Cardiac muscle cell (in vitro differentiated cells and primary cell): ENCODE data around the gene PRRC2B. TPM values are rescaled to one million over a fixed set of nuclear protein-coding genes. Genes with fewer than 3 reads are reported as not detected.
"Not testable (repeated sequence)": the region's sequence is repeated elsewhere in the genome, so short reads cannot be mapped to it uniquely, and the experiment has no call there.

Experiments
- DNase-seq, 2 donors: peaks; one replicate each; pipeline versions ENCODE4 v3.0.0 to v3.0.0-alpha.2; 2010 to 2017; ENCODE audit warnings: low read depth in 1 of 2, low spot score in 1 of 2
- H3K27ac ChIP-seq: fragments of 200-600 bp; sonication (generic); 2 replicates; pipeline ENCODE4 v1.5.1; 2016
- H3K27me3 ChIP-seq: fragments of 200-600 bp; sonication (generic); 2 replicates; pipeline ENCODE4 v1.6.0; 2016; ENCODE audit warnings: control low read depth
- H3K36me3 ChIP-seq: fragments of 200-600 bp; sonication (generic); 2 replicates; pipeline ENCODE4 v1.5.1; 2016; ENCODE audit warnings: control low read depth
- H3K4me1 ChIP-seq: fragments of 200-600 bp; sonication (generic); 2 replicates; pipeline ENCODE4 v1.8.1; 2017; ENCODE audit warnings: low read depth, mild to moderate bottlenecking, mixed run types
- H3K4me3 ChIP-seq: fragments of 200-600 bp; sonication (generic); 2 replicates; pipeline ENCODE4 v1.5.1; 2016; ENCODE audit warnings: mild to moderate bottlenecking
- H3K9me3 ChIP-seq: fragments of 200-600 bp; sonication (generic); 2 replicates; pipeline ENCODE4 v1.5.1; 2017; ENCODE audit warnings: low read depth, mild to moderate bottlenecking, control low read depth
- CTCF ChIP-seq: IDR thresholded peaks from 2 replicates; pipeline ENCODE4 v1.5.1; 2012; ENCODE audit warnings: low read depth, mild to moderate bottlenecking, low read length
- polyA plus RNA-seq: library from polyadenylated mRNA; unstranded; fragments of >200 nt; fragmentation: Nextera tagmentation; extraction: Ambion mirVana; gene quantifications from 2 replicates; pipeline ENCODE4 v1.2.1, GENCODE V29; 2016
- total RNA-seq: library from RNA; depleted of rRNA; stranded (reverse); fragments of >200 nt; gene quantifications from 2 replicates; pipeline ENCODE4 v1.2.3, GENCODE V29; 2016

Gene PRRC2B
- total and polyA plus RNA-seq, 2 experiments from 2014 or later = 71.1 to 259 TPM

- Histone ChIP-seq H3K27me3 (no peaks in the 10 kb centered on the region), H3K4me1 (peaks cover 7% of the 10 kb centered on the region), H3K9me3 (no peaks in the 10 kb centered on the region), H3K4me3 (peak overlapping the region; percentile 100), H3K36me3 (peaks cover 15% of the 10 kb centered on the region), H3K27ac (peak overlapping the region; percentile 80)
- DNase-seq = peak in 1 of 2 donors; percentile 7
- no peak for TF ChIP-seq CTCF
These were observed 110.0 kb downstream of the PRRC2B start for GRCh38 chr9:131503626-131504465.

- no peak for DNase-seq
- Histone ChIP-seq H3K4me1 (peaks cover 7% of the 10 kb centered on the region), H3K27ac (no peak overlapping the region), H3K27me3 (no peaks in the 10 kb centered on the region), H3K4me3 (no peak overlapping the region), H3K36me3 (peaks cover 14% of the 10 kb centered on the region), H3K9me3 (no peaks in the 10 kb centered on the region)
- TF ChIP-seq CTCF = no peak
These were observed 111.1 kb downstream of the PRRC2B start for GRCh38 chr9:131505012-131505411.

GRCh38 chr9:131511416-131511815, 117.5 kb downstream of the PRRC2B start:
- Histone ChIP-seq H3K9me3 (no peaks in the 10 kb centered on the region), H3K27me3 (no peaks in the 10 kb centered on the region), H3K4me1 (no peaks in the 10 kb centered on the region), H3K4me3 (no peak overlapping the region), H3K27ac (no peak overlapping the region), H3K36me3 (peaks cover 37% of the 10 kb centered on the region)
- no peak for TF ChIP-seq CTCF
- no peak for DNase-seq

GRCh38 chr9:131511880-131512279, 118.0 kb downstream of the PRRC2B start:
- Histone ChIP-seq H3K27me3 (no peaks in the 10 kb centered on the region), H3K27ac (no peak overlapping the region), H3K4me1 (no peaks in the 10 kb centered on the region), H3K36me3 (peaks cover 40% of the 10 kb centered on the region), H3K9me3 (no peaks in the 10 kb centered on the region), H3K4me3 (no peak overlapping the region)
- DNase-seq = no peak
- TF ChIP-seq CTCF = no peak

- no peak for DNase-seq
- no peaks in the 10 kb centered on the region for H3K9me3 ChIP-seq
- H3K4me1 ChIP-seq = peaks cover 7% of the 10 kb centered on the region
- no peak overlapping the region for H3K27ac ChIP-seq
- H3K4me3 ChIP-seq = no peak overlapping the region
- no peak for TF ChIP-seq CTCF
- peaks cover 43% of the 10 kb centered on the region for H3K36me3 ChIP-seq
- H3K27me3 ChIP-seq = no peaks in the 10 kb centered on the region
These were observed 119.3 kb downstream of the PRRC2B start for GRCh38 chr9:131513177-131513576.

GRCh38 chr9:131515559-131516031, 121.7 kb downstream of the PRRC2B start:
- not testable (repeated sequence) for H3K27me3 ChIP-seq, DNase-seq, H3K27ac ChIP-seq, H3K9me3 ChIP-seq, H3K4me1 ChIP-seq, H3K4me3 ChIP-seq
- H3K36me3 ChIP-seq = peaks cover 56% of the 10 kb centered on the region
